Tibial nerve (tissue), 3 donors: ENCODE results near the gene PSD2.

ENCODE experiments used
- POLR2A ChIP-seq, 2 donors: fragments of 450-650 bp; IDR thresholded peaks; one replicate each; pipeline ENCODE4 v1.6.1; 2017; ENCODE audit warnings: antibody characterized with exemption in 2 of 2, mild to moderate bottlenecking in 2 of 2, moderate library complexity in 2 of 2
- TF ChIP-seq, protein P1 (sequence below), 5 experiments: fragments of 200-600 bp in 3 of 5; fragments of 450-650 bp in 2 of 5; sonication (generic) in 3 of 5; IDR thresholded peaks; one replicate each; pipeline ENCODE4 v1.5.1; 2016 to 2019; ENCODE audit warnings: antibody characterized with exemption in 5 of 5, mild to moderate bottlenecking in 3 of 5, moderate library complexity in 2 of 5

DNA sequence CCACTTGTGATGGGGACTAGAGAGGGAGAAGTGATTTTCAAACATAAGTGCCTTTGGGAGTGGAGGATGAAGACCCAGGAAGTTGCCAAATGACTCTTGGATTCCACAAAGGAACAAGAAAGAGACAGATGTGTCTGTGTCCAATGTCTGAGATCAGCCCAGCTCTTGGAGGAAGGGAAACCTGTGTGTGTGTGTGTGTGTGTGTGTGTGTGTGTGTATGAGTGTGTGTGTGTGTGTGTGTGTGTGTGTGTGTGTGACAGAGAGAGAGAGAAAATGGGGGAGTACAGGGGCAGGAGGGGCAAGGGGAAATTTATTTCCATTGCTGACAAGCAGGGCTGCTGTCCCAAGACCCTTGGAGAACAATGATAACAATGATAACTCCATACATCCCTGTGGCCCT is 72.0 kb downstream of the PSD2 start:
- TF ChIP-seq, protein P1, sequence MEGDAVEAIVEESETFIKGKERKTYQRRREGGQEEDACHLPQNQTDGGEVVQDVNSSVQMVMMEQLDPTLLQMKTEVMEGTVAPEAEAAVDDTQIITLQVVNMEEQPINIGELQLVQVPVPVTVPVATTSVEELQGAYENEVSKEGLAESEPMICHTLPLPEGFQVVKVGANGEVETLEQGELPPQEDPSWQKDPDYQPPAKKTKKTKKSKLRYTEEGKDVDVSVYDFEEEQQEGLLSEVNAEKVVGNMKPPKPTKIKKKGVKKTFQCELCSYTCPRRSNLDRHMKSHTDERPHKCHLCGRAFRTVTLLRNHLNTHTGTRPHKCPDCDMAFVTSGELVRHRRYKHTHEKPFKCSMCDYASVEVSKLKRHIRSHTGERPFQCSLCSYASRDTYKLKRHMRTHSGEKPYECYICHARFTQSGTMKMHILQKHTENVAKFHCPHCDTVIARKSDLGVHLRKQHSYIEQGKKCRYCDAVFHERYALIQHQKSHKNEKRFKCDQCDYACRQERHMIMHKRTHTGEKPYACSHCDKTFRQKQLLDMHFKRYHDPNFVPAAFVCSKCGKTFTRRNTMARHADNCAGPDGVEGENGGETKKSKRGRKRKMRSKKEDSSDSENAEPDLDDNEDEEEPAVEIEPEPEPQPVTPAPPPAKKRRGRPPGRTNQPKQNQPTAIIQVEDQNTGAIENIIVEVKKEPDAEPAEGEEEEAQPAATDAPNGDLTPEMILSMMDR (IDR thresholded peaks at IDR 0.05): no peak
- TF ChIP-seq POLR2A (IDR thresholded peaks at IDR 0.05): no peak
